Activated T-cell treated with anti-CD3 and anti-CD28 coated beads for 1 hour (primary cell): Measurements from ENCODE around the gene NIP7.

Experiments
- DNase-seq: peaks from one replicate; pipeline ENCODE4 v3.0.0-alpha.2; 2020; ENCODE audit warnings: low read depth

NIP7 gene

DNA sequence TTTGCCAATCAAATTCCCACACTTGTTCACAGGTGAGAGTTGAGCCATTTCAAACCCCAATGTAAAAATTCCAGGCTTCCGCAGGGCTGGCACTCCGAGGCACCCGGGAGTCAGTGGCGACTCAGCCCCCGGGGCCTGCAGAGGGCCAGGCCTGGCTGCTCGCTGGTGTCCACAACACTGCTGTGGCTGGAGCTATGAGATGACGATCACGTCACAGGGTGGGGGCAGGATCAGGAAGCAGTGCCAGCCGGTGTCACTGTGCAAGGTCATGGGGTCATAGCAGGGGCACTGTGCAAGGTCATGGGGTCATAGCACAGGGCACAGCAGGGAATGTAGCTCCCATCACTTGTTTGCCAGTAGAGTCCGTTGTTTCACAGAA lies 20.7 kb upstream of the NIP7 start:
- DNase-seq: no peak

DNA sequence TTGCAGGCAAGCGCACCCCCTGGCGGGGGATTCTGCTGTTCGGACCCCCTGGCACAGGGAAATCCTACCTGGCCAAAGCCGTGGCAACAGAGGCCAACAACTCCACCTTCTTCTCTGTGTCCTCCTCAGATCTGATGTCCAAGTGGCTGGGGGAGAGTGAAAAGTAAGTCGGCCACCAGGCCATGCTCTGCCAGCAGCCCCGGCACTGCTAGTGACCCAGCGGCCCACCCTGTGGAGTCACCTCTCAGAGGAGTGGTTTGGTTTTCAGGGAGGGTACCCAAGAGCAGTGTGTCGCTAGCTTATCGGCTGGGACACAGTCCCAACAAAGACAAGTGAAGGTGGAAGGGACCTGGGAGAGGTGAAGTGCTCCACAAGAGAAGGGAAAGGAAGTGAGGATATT lies 20.2 kb upstream of the NIP7 start:
- no peak for DNase-seq

DNA sequence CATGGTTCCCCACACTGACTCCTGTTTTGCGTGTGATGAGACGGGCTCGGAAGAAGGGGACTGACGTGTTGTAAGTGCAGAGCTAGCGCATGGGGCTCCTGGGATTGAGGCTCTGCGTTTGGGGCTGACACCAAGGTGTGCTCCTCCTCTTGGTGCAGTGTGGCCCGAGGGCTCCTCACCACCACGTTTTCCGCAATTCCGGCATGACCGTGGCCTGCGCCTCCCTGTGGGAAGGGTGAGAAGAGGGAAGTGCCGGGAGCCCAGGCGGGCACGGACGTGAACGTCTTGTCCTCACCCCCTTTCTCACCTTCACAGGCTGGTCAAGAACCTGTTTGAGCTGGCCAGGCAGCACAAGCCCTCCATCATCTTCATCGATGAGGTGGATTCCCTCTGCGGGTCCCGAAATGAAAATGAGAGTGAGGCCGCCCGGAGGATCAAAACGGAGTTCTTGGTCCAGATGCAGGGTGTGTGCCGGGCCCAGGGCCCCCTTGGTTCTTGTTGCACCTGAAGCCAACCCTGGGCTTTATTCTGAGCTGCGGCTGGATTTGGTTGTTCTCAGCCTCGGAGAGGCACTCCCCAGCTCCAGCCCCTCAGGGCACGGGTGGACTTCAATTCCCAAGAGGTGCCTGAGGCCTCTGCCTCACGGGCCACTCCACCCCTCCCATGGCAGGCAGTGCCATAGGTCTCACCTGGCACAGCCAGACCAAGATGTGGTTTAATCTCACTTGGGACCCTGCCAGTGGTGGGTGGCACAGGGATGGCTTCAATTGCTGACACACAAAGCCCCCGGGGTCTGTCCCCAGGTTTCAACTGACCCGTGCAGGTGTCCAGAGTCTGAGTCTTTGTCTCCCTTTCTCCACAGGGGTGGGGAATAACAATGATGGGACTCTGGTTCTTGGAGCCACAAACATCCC lies 19.5 kb upstream of the NIP7 start:
- no peak for DNase-seq

DNA sequence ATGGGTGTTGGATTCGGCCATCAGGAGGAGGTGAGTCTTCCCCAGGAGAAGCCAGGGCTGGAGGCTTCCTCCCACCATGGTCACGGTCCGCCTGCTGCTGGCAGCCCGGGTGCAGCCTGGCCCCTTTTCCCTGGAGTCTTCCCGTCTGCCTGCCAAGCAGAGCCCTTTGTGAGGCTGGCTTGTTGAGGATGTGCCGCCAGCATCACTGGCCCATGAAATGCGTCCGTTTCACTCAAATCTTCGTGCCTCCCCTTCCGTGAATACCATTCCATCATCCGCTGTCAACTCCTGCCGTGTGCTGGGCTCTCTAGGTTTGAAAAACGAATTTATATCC lies 18.9 kb upstream of the NIP7 start:
- DNase-seq: no peak

- no peak for DNase-seq
These were observed 18.5 kb upstream of the NIP7 start for GRCh38 chr16:69321080-69321479.

DNA sequence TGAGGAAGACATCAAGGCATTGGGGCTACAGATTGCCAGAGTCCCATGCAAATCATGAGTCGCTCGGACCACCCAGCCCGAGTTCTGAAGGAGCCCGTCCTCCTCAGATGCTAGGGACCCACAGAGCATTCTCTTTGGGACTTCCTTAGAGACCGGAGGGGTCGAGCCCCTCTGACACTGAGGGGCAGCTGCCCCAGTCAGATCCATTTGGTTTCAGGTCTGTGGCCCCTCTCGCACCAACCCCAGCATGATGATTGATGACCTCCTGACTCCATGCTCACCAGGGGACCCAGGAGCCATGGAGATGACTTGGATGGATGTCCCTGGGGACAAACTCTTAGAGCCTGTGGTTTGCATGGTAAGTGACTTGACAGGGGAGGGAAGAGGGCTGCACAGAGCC lies 17.2 kb upstream of the NIP7 start:
- no peak for DNase-seq

DNA sequence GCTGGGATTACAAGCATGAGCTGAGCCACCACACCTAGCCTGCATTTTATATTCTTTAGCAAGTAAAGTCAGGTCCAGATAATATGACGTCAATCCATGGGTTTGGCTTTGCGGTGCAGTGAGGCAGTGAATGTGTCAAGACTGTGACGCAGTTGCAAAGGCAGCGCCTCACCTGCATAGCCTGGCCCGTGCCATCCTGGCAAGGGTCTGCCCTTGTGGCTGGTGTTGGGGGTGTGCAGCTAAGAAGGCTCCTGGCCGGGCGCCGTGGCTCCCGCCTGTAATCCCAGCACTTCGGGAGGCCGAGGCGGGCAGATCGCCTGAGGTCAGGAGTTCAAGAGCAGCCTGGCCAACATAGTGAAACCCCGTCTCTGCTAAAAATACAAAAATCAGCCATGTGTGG lies 16.2 kb upstream of the NIP7 start:
- no peak for DNase-seq

- DNase-seq: no peak
These were observed 15.5 kb upstream of the NIP7 start for GRCh38 chr16:69324013-69324531.

GRCh38 chr16:69324585-69325253 lies 14.9 kb upstream of the NIP7 start:
- no peak for DNase-seq

DNA sequence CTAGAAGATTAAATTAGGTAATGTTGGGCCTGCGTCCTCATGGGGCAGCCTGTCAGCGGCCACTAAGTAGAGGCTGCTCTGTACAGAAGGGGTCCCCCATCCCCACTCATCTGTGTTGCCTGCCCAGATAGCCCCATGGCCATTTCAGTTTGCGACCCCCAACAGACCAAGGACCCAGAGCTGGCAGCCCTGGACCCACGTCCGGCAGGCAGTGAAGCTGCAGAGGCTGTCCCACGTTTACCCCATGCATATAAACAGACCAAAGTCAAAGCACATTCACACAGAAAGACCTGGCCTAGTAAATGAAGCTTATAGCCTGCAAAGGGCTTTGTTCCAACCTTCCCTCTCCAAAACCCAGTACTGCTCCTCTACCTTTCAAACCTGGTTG lies 13.8 kb upstream of the NIP7 start:
- DNase-seq: no peak

DNA sequence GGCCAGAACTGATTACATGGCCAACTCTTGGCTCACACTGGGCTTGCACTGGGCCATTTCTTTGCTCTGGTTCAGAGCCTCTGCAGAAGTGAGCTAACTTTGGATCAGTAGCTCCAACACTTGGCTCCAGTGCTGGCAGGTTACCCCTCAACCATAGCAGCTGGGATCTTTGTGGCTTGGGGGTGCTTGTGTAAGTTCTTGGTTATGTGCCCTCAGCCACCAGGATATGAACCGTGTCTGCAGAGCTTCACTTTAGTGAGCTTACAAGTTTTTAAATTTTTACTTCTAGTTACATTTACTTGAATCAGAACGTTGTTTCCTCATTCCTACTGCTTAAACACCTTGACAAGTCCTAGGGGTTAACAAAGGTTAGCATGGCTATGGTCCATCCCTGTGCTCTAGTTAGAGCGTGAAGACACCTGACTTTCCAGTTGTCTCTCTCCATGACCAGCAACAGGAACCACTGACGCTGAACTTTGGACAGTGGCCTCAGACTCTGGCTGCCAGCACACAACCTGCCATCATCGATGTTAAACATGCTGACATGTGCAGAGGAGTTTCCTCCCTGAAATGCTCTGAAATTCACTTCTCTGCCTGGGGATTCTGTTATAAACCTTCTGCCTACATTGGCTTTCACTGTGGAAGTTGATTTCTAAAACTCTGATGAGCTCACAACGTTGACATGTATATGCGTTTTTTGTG lies 13.2 kb upstream of the NIP7 start:
- DNase-seq: no peak

GRCh38 chr16:69327585-69328310 lies 11.8 kb upstream of the NIP7 start:
- no peak for DNase-seq

- no peak for DNase-seq
These were observed 10.7 kb upstream of the NIP7 start for GRCh38 chr16:69328854-69329316.

GRCh38 chr16:69329369-69330285 lies 9.9 kb upstream of the NIP7 start:
- DNase-seq: peak; percentile 32

DNA sequence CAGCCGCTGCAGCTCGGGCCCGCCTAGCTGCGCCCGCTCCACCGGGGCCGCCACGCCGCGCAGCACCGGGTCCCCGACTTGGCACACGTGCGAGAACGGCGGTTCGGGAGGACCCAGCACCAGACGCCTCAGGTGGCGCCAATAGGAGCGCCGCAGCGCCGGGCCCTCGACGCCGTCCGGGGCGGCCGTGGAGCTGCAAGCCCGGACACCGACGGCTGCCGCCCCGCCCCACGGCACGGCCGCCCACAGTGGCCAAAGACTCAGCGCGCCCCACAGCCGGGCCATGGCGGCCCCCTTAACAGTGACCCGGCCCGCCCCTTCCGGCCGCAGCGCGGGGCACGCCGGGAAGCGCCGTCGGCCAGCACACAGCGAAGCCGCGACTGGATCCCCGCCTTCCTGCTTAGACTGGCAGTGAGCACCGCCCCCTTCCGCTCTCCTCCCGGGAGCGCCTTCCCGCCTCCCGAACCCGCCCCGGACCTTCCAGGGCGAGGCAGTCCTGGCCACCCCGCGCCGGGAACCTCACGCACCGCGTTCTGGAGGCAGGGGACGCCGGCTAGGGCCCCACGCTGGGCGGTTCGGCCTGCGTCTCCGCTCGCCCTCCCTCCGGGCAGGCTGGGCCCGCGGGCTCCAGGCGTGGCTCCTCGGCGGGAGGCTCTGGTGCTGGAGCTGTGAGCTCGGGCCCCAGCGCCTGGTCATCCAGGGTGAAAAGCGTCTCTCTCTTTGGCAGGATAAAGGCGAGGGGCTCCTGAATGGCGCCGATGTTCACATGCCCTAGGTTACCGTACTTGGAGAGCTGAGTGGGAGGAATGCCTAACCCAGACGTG lies 9.1 kb upstream of the NIP7 start, which contains the start of gene PDF:
PDF (minus strand) TSS at position 303 of the 824 bp plus-strand sequence; CDS start at position 285, 18 bp downstream.
- peak; percentile 65 for DNase-seq

GRCh38 chr16:69334696-69335095 lies 4.9 kb upstream of the NIP7 start:
- no peak for DNase-seq

GRCh38 chr16:69338557-69339288 lies 849 bp upstream of the NIP7 start:
- DNase-seq: no peak

DNA sequence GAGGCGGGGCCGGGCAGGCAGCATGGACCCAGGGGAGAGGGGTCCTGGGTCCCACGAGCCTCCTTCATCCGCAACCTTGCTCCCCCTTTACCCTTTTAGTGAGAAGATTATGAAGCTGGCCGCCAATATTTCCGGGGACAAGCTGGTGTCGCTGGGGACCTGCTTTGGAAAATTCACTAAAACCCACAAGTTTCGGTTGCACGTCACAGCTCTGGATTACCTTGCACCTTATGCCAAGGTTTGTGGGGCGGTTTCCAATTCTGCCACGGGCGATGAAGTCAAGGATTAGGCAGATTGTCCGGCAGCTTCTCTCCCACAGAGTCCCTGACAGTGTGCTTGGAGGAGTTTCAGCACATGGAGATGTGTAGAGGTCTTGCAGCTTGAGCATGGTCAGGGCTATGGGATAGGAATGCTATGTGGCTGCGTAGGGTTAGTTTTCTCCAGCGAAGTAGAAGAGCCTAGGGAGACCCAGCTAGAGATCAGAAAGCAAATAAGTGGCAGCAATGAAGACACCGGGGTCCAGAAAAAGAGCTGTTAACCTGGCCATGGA lies 598 bp downstream of the NIP7 start:
- no peak for DNase-seq

DNA sequence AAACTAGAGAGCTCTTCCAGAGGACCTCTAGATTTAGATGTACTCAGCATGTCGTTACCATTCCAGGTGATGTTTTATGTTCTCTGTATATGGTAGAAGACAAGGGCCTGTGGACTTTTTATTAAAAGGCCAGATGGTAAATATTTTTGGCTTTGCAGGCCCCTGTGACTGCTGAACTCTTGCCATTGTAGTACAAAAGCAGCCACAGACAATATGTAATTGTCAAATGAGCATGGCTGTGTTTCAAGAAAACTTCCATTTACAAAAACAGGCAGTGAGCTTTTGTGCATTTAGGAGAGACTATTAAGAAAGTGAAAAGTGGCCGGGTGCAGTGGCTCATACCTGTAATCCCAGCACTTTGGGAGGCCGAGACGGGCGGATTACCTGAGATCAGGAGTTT lies 4.6 kb downstream of the NIP7 start:
- DNase-seq: no peak
